ENCODE measurements around the gene SEC31A. TPM values are rescaled to one million over a fixed set of nuclear protein-coding genes. Genes with fewer than 3 reads are reported as not detected.

The SEC31A gene
- total RNA-seq, 1 experiment from 2014 or later = 70.2 TPM

GRCh38 chr4:82913305-82913704 is 22.4 kb upstream of the SEC31A start:
- H3K9ac ChIP-seq (ENCODE audit: low read length) = no peak overlapping the region
- no peaks in the 10 kb centered on the region for H4K20me1 ChIP-seq (ENCODE audit: insufficient read depth, low read depth, low read length)
- H3K36me3 ChIP-seq (ENCODE audit: insufficient read depth, low read length) = no peaks in the 10 kb centered on the region; the same call in 1 of the 2 replicates
- no peak overlapping the region for H3K27ac ChIP-seq (ENCODE audit: low read length)
- H3K9me3 ChIP-seq (ENCODE audit: low read length) = no peaks in the 10 kb centered on the region
- no peak overlapping the region for H3K4me3 ChIP-seq (ENCODE audit: low read length)
- no peaks in the 10 kb centered on the region; the same call in 1 of the 2 replicates for H3K79me2 ChIP-seq (ENCODE audit: low read length)
- H3K4me1 ChIP-seq (ENCODE audit: low read length) = no peaks in the 10 kb centered on the region
- no peak for DNase-seq
- H3K9me2 ChIP-seq (replicated peaks; ENCODE audit: insufficient read depth, low read length) = no peaks in the 10 kb centered on the region
- H3K27me3 ChIP-seq (ENCODE audit: low read length) = no peaks in the 10 kb centered on the region
- no peak overlapping the region for H3K4me2 ChIP-seq (ENCODE audit: low read depth, low read length, poor library complexity, severe bottlenecking)
- H2AFZ ChIP-seq (ENCODE audit: low read length) = no peak overlapping the region

DNA sequence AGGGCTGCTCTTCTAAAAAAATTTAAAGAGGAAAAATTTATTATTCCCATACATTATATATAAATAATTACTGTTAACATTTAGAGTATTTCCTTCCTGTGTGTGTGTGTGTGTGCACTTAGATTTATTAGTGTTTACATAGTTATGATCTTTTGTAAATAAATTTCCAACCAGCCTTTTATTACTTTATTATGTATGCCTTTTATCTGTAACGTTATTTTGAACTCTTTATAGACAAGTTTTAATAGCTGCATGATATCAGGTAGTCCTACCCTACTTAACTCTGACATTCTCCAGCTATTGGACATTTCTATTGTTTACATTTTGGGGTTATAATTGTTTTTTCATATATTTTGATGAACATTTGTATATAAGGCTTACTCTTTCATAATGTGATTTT is 18.4 kb upstream of the SEC31A start:
- no peak for DNase-seq
- Histone ChIP-seq H3K4me2 (ENCODE audit: low read depth, low read length, poor library complexity, severe bottlenecking) (no peak overlapping the region), H3K79me2 (ENCODE audit: low read length) (no peaks in the 10 kb centered on the region), H3K27ac (ENCODE audit: low read length) (no peak overlapping the region), H2AFZ (ENCODE audit: low read length) (no peak overlapping the region), H3K27me3 (ENCODE audit: low read length) (no peaks in the 10 kb centered on the region), H3K9ac (ENCODE audit: low read length) (no peak overlapping the region), H3K4me1 (ENCODE audit: low read length) (peaks cover 20% of the 10 kb centered on the region), H3K9me3 (ENCODE audit: low read length) (no peaks in the 10 kb centered on the region), H3K36me3 (ENCODE audit: insufficient read depth, low read length) (no peaks in the 10 kb centered on the region), H3K4me3 (ENCODE audit: low read length) (no peak overlapping the region), H4K20me1 (ENCODE audit: insufficient read depth, low read depth, low read length) (no peaks in the 10 kb centered on the region), H3K9me2 (replicated peaks; ENCODE audit: insufficient read depth, low read length) (no peaks in the 10 kb centered on the region)

DNA sequence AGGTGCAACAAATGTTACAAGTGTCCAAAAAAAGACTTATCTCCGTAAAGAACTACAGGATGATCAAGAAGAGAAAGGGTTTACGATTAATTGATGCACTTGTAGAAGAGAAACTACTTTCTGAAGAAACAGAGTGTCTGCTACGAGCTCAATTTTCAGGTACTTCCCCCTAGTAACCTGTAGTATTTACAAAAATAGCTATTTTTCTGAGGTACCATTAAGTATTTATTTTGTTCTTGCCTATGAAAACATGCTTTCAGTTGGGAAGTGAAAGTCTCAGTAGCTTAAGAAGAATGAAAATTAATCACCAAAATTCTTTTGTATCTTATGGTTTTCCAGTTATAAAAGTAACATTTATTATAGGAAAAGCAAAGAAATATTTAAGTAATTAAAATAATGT is 15.5 kb upstream of the SEC31A start:
- peaks cover 19% of the 10 kb centered on the region for H3K79me2 ChIP-seq (ENCODE audit: low read length)
- H4K20me1 ChIP-seq (ENCODE audit: insufficient read depth, low read depth, low read length) = no peaks in the 10 kb centered on the region
- H3K9me3 ChIP-seq (ENCODE audit: low read length) = no peaks in the 10 kb centered on the region
- no peak for DNase-seq
- peak overlapping the region; percentile 15 for H3K4me2 ChIP-seq (ENCODE audit: low read depth, low read length, poor library complexity, severe bottlenecking)
- H3K36me3 ChIP-seq (ENCODE audit: insufficient read depth, low read length) = no peaks in the 10 kb centered on the region
- H2AFZ ChIP-seq (ENCODE audit: low read length) = no peak overlapping the region
- no peaks in the 10 kb centered on the region for H3K9me2 ChIP-seq (replicated peaks; ENCODE audit: insufficient read depth, low read length)
- 0 out of 2 replicates have a peak overlapping the region, but pooled peaks have one; percentile 15 for H3K27ac ChIP-seq (ENCODE audit: low read length)
- no peak overlapping the region for H3K4me3 ChIP-seq (ENCODE audit: low read length)
- H3K27me3 ChIP-seq (ENCODE audit: low read length) = no peaks in the 10 kb centered on the region
- H3K4me1 ChIP-seq (ENCODE audit: low read length) = peaks cover 30% of the 10 kb centered on the region
- no peak overlapping the region for H3K9ac ChIP-seq (ENCODE audit: low read length)

- Histone ChIP-seq H3K27ac (ENCODE audit: low read length) (0 out of 2 replicates have a peak overlapping the region, but pooled peaks have one; percentile 11), H3K9me2 (replicated peaks; ENCODE audit: insufficient read depth, low read length) (no peaks in the 10 kb centered on the region), H3K4me3 (ENCODE audit: low read length) (no peak overlapping the region), H3K4me1 (ENCODE audit: low read length) (peaks cover 30% of the 10 kb centered on the region), H3K9ac (ENCODE audit: low read length) (no peak overlapping the region), H3K36me3 (ENCODE audit: insufficient read depth, low read length) (no peaks in the 10 kb centered on the region), H3K27me3 (ENCODE audit: low read length) (no peaks in the 10 kb centered on the region), H3K79me2 (ENCODE audit: low read length) (peaks cover 24% of the 10 kb centered on the region), H2AFZ (ENCODE audit: low read length) (no peak overlapping the region), H3K9me3 (ENCODE audit: low read length) (no peaks in the 10 kb centered on the region), H3K4me2 (ENCODE audit: low read depth, low read length, poor library complexity, severe bottlenecking) (no peak overlapping the region), H4K20me1 (ENCODE audit: insufficient read depth, low read depth, low read length) (no peaks in the 10 kb centered on the region)
- no peak for DNase-seq
Observed at GRCh38 chr4:82905205-82905604, 14.3 kb upstream of the SEC31A start.

- Histone ChIP-seq H3K9ac (ENCODE audit: low read length) (no peak overlapping the region), H3K4me2 (ENCODE audit: low read depth, low read length, poor library complexity, severe bottlenecking) (no peak overlapping the region), H2AFZ (ENCODE audit: low read length) (no peak overlapping the region), H3K4me1 (ENCODE audit: low read length) (peaks cover 34% of the 10 kb centered on the region), H3K9me2 (replicated peaks; ENCODE audit: insufficient read depth, low read length) (no peaks in the 10 kb centered on the region), H3K79me2 (ENCODE audit: low read length) (peaks cover 39% of the 10 kb centered on the region), H3K27ac (ENCODE audit: low read length) (no peak overlapping the region), H3K36me3 (ENCODE audit: insufficient read depth, low read length) (peaks cover 5% of the 10 kb centered on the region), H3K9me3 (ENCODE audit: low read length) (no peaks in the 10 kb centered on the region), H3K4me3 (ENCODE audit: low read length) (no peak overlapping the region), H4K20me1 (ENCODE audit: insufficient read depth, low read depth, low read length) (peaks cover 3% of the 10 kb centered on the region; the same call in 1 of the 2 replicates), H3K27me3 (ENCODE audit: low read length) (no peaks in the 10 kb centered on the region)
- DNase-seq = no peak
Observed at GRCh38 chr4:82903737-82904136, 12.8 kb upstream of the SEC31A start.

- peaks cover 27% of the 10 kb centered on the region for H3K36me3 ChIP-seq (ENCODE audit: insufficient read depth, low read length)
- peak overlapping the region; percentile 93 for H3K27ac ChIP-seq (ENCODE audit: low read length)
- H3K4me1 ChIP-seq (ENCODE audit: low read length) = peaks cover 54% of the 10 kb centered on the region
- H3K4me3 ChIP-seq (ENCODE audit: low read length) = peak overlapping the region; percentile 97
- no peaks in the 10 kb centered on the region for H3K9me3 ChIP-seq (ENCODE audit: low read length)
- peaks cover 13% of the 10 kb centered on the region; the same call in 1 of the 2 replicates for H4K20me1 ChIP-seq (ENCODE audit: insufficient read depth, low read depth, low read length)
- H3K27me3 ChIP-seq (ENCODE audit: low read length) = no peaks in the 10 kb centered on the region
- H3K9me2 ChIP-seq (replicated peaks; ENCODE audit: insufficient read depth, low read length) = no peaks in the 10 kb centered on the region
- peak overlapping the region; percentile 81 for H3K9ac ChIP-seq (ENCODE audit: low read length)
- peak overlapping the region; percentile 72 for H3K4me2 ChIP-seq (ENCODE audit: low read depth, low read length, poor library complexity, severe bottlenecking)
- no peak overlapping the region for H2AFZ ChIP-seq (ENCODE audit: low read length)
- H3K79me2 ChIP-seq (ENCODE audit: low read length) = peaks cover 62% of the 10 kb centered on the region
- no peak for DNase-seq
Observed at GRCh38 chr4:82901183-82901718, 10.3 kb upstream of the SEC31A start.

GRCh38 chr4:82900411-82901182 is 9.6 kb upstream of the SEC31A start, which contains the start of gene THAP9:
Gene THAP9 (plus strand): TSS chr4:82900735. CDS start chr4:82900803, 68 bp downstream.
- H3K9me2 ChIP-seq (replicated peaks; ENCODE audit: insufficient read depth, low read length) = no peaks in the 10 kb centered on the region
- H3K4me3 ChIP-seq (ENCODE audit: low read length) = peak within 1 kb of the TSS; percentile 97
- no peaks in the 10 kb centered on the region for H3K27me3 ChIP-seq (ENCODE audit: low read length)
- H3K4me1 ChIP-seq (ENCODE audit: low read length) = peaks cover 52% of the 10 kb centered on the region
- no peak within 1 kb of the TSS; the same call in 1 of the 2 replicates for H2AFZ ChIP-seq (ENCODE audit: low read length)
- peak; percentile 97 for DNase-seq
- peaks cover 13% of the 10 kb centered on the region; the same call in 1 of the 2 replicates for H4K20me1 ChIP-seq (ENCODE audit: insufficient read depth, low read depth, low read length)
- peak within 1 kb of the TSS; percentile 93 for H3K27ac ChIP-seq (ENCODE audit: low read length)
- no peaks in the 10 kb centered on the region for H3K9me3 ChIP-seq (ENCODE audit: low read length)
- peaks cover 68% of the 10 kb centered on the region for H3K79me2 ChIP-seq (ENCODE audit: low read length)
- H3K36me3 ChIP-seq (ENCODE audit: insufficient read depth, low read length) = peaks cover 27% of the 10 kb centered on the region
- H3K9ac ChIP-seq (ENCODE audit: low read length) = peak within 1 kb of the TSS; percentile 82
- H3K4me2 ChIP-seq (ENCODE audit: low read depth, low read length, poor library complexity, severe bottlenecking) = peak within 1 kb of the TSS; percentile 87

DNA sequence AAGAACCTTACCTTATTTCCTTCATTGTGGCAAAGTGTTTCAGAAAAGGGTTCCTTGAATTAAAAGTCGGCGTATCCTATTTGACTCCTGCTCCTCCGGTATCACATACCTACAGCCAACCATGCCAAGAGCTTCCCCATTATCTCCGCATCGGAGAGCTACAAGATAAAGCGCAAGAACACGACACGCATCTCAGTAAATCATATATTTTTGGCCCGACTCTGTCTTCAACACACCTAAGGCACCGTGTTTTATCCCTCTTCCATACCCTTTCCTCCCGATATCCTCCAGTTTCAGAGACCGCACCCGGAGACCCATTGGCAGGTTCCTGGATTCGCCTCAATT is 9.1 kb upstream of the SEC31A start:
- Histone ChIP-seq H3K4me2 (ENCODE audit: low read depth, low read length, poor library complexity, severe bottlenecking) (peak overlapping the region; percentile 87), H3K4me1 (ENCODE audit: low read length) (peaks cover 49% of the 10 kb centered on the region), H3K4me3 (ENCODE audit: low read length) (peak overlapping the region; percentile 97), H4K20me1 (ENCODE audit: insufficient read depth, low read depth, low read length) (peaks cover 13% of the 10 kb centered on the region; the same call in 1 of the 2 replicates), H2AFZ (ENCODE audit: low read length) (no peak overlapping the region), H3K27ac (ENCODE audit: low read length) (peak overlapping the region; percentile 93), H3K27me3 (ENCODE audit: low read length) (no peaks in the 10 kb centered on the region), H3K36me3 (ENCODE audit: insufficient read depth, low read length) (peaks cover 28% of the 10 kb centered on the region), H3K79me2 (ENCODE audit: low read length) (peaks cover 69% of the 10 kb centered on the region), H3K9ac (ENCODE audit: low read length) (peak overlapping the region; percentile 82), H3K9me3 (ENCODE audit: low read length) (no peaks in the 10 kb centered on the region), H3K9me2 (replicated peaks; ENCODE audit: insufficient read depth, low read length) (no peaks in the 10 kb centered on the region)
- DNase-seq = peak; percentile 72

All from Karpas-422 (cell line).